GM21737 (cell line): Measurements from ENCODE around the gene CNNM2.
"Not testable (repeated sequence)": the region's sequence is repeated elsewhere in the genome, so short reads cannot be mapped to it uniquely, and the experiment has no call there.

Source experiments
- ATAC-seq: cut with Tn5 transposase; IDR thresholded peaks from one replicate; pipeline ENCODE4 v1.9.1; 2021; ENCODE audit warnings: mild to moderate bottlenecking, moderate library complexity; ENCODE audit not compliant: unreplicated experiment

Gene CNNM2

GRCh38 chr10:103021900-103022293 is 103.8 kb downstream of the CNNM2 start:
- no peak for ATAC-seq

- ATAC-seq, result no peak
Measured at GRCh38 chr10:103025696-103026095, 107.6 kb downstream of the CNNM2 start.

DNA sequence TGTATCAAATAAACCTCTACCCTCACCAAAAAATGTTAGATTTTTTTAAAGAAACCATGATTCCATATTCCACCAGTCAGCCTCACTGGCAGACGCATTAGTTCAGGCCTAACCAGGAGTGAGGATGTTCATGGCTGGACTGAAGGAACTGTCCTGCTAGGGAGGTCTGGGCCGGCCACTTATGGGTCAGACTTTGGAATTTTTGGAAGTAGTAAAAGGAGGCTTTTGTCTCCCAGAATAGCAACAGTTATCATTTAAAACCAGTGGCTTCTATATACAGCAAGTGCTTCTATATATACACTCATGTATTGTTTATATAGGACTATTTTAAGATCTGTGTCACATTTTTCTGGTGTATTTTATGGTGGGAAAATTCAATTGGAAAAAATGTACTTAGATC is 120.5 kb downstream of the CNNM2 start:
- ATAC-seq, result no peak

- ATAC-seq, result no peak
Measured at GRCh38 chr10:103040418-103040817, 122.3 kb downstream of the CNNM2 start.

DNA sequence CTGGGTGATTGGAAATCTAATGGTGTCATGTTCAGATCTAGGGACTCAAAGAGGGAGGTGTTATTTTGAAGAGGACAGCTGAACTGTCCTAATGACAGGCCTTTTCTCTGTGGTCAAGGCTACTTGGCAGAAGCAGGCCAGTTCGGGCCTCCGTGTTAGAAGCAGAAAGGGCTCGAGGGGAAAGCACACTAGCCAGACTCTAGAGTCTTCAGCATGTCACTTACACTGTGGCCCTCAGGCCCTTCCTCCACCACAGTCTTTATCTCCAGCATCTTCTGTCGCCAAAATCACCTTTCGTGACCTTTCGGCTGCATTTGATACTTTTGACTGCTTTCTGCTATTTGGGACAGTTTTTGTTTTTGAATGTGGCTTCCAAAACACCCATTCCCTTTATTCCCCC is 123.3 kb downstream of the CNNM2 start:
- ATAC-seq, result no peak

GRCh38 chr10:103042129-103042528 is 124.0 kb downstream of the CNNM2 start:
- ATAC-seq, result no peak

DNA sequence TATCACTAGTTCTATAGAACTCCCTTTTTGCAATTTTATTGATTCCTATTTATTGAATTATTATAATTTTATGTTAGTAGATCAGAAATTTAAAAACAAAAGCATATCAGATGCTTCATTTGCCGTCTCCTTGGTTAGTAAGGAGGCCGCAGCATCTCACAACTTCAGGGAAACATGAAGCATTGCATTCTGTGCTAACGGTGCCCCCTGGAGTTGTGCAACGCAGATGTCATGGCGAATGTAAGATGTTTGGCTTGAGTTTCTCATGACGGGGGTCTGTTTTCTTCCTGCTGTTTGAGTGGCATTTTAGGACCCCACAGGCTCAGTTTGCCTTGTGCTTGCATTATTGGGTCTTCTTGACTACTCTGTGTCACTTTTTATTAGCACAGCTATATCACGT is 124.8 kb downstream of the CNNM2 start:
- no peak for ATAC-seq

GRCh38 chr10:103044942-103045489 is 126.9 kb downstream of the CNNM2 start:
- ATAC-seq, result no peak

DNA sequence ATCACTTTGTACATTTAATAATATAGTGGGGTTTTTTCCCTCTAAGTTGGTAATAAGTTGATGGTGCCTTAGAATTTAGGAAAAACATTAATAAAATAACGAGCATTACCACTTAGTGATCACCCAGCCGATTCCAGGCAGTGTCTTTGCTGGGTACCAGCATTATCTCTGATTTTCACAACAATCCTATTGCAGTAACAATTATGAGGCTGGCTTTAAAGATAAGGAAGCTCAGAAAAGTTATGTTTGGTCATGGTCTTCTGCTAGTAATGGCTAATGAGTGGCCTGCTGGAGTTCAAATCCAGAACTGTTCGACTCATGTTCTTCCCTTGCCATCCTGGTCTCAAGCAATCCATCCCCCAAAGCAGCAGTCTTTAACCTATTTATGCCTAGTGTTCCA is 127.9 kb downstream of the CNNM2 start:
- no peak for ATAC-seq

DNA sequence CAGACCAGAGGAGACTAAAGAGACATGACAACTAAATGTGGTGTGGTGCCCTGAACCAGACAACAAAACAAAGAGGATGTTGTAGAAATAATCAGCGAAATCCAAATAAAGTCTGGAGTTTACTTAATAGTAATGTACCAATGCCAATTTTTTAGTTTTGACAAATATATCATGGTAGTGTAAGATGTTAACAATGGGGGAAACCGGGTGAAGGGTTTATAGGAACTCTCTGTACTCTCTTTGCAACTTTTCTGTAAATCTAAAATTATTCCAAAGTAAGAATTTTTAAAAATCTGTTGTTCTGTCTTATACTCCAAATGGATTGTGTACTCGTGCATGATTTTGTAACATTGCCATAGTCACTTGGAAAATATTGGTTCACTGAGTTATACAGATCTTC is 129.3 kb downstream of the CNNM2 start:
- no peak for ATAC-seq

DNA sequence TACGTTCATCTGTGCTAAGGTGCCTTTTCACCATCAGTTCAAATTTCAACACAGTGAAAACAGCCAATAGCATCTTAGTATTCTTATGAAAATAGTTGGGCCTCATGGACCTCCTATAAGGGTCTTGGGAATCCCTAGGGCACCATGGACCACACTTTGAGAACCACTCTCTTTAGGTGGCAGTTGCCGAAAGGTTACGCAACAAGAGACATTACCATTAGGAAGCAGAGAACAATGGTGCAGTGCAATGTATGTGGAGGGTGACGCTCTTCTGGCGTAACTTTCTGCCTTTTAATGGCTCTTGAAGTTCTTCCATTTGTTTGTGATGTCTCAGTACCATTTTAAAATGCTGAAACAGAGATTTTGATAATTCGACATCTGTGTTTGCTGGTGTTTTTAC is 131.1 kb downstream of the CNNM2 start:
- ATAC-seq, result no peak

DNA sequence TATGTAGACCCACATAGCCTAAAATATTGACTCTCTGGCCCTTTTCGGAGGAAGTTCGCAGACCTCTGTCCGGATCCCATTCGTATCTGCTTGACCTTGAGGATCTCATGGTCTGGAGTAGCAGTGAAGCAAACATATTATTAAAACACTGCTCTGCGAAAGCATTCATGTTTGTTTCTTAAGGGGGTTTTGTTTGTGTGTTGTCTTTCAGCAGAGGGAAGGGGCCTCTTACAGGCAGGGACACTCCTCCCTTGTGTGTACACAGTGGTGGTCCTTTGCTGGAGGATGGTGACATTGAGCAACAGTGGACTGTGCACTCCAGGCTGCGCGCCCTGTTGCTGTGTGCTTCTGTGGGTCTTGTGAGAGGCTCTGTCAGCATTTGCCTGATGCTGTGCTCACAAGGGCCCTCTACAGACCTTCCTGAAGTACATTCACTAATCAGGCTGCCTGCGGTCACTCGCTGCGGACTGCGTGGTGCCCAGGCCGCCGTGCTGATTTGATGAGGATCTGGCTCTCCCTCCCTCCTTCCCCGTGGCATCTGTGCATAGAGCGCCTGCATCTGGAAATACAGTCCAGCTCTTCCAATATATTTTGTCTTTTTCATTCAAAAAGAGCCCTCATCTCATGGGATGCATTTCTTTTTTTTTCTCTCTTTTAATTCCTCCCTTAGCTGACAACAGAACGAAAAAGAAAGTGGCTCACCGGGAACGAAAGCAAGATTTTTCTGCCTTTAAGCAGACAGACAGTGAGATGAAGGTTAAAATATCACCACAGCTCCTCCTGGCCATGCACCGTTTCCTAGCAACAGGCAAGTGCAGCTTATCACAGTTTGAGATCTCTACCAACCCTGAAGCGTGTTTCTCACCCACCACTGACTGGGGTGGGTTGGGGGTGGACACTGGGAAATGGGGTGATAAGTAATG is 135.8 kb downstream of the CNNM2 start:
- peak; percentile 84 for ATAC-seq

GRCh38 chr10:103054621-103055020 is 136.5 kb downstream of the CNNM2 start:
- no peak for ATAC-seq

GRCh38 chr10:103055105-103055504 is 137.0 kb downstream of the CNNM2 start:
- ATAC-seq, result no peak

DNA sequence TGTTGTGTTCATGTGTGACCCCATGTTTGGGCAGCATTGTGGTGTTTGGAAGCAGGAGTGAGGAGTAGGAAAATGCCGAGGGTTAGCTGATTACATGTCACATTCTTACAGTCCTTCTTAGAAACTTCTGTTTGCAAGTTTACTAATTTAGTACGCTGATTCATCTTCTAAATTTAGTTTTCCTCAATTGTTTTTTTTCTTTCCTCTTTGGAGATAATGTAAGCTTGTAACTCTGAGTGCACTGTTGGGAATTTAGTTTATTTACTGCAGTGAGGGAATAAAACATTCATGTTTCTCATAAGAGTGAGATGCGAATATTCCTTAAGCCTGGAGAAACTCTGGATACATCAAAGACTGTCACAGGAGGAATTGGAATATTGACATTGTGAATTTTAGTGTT is 139.9 kb downstream of the CNNM2 start:
- no peak for ATAC-seq

DNA sequence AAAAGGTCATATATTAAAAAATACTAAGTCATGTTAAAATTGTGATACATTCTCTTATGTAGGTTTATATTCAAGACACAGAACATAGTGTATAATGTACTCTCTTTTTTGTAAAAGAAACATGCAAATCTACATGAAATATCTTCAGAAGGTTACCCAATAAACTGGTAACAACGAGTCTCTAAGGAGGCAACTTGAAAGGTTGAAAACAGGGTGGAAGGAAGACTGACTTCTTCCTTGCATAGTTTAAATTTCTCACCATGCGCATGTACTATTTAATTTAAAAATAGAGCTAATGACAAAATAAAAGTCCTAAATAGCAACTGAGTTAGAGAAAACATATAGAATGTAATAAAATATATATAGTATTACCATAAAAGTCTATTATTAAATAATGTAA is 142.5 kb downstream of the CNNM2 start:
- ATAC-seq, result no peak

- no peak for ATAC-seq
Measured at GRCh38 chr10:103062854-103063590, 144.9 kb downstream of the CNNM2 start.

DNA sequence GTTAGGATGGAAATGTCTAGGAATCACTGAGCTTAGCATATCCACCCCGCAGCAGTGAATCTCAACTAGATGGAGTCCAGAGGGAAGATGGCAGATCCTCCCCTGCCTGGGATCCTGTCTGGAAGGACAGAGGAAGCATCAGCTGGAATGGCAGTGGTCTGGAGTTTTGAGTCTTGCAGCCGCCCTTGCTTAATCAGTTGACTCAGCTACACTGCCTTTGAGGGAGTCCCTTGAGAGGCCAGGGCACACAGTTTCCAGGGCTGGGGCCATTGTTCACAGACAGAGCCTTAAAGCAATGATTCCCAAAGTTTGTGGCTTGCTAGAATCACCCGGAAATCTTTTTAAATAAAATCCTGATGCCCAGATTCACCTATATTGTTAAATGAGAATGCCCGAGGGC is 146.9 kb downstream of the CNNM2 start:
- ATAC-seq, result no peak

DNA sequence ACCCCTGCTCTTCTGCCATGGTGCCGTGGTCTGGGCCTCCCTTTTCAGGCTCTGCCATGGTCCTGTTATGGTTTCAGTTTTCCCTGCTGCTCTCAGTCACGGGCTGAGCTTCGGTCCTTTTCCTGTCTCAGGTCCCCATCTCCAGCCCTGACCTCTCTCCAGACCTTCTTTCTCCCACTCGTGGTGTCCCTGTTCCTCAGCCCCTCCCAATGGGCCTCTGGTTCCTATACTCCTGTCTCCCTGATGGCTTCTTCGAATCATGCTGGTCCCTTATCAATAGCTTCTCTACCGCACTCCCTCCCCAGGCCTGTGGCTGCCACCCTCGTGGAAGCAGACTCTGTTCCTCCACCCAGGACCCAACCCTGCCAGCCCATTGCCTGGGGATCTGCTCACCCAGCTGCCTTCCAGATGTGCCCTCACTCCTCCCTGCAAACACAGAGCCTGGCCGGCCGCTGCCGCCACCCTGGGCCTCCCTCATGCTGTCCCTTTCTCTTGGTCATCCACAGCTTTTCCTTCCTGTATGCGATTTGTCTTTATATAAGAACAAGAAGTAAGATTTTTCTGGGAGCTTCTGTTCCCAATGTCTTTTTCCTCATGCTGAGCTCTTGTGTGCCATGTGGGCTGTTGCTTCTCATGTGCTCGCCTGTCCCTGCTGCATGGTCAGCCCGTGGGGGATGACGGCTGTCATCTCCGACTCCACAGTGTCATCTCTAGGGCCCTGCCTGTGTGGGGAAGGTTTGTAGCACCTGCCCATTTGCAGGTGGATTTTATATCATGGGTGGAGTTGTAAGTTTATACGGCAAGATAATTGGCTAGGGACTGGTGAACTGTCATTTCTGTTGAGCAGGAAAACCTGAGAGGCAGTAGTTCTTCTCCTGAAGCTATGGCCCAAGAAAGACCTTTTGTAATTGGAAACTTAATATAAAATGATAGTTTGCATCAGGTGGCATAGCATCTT is 148.3 kb downstream of the CNNM2 start:
- no peak for ATAC-seq

GRCh38 chr10:103067099-103067477 is 149.0 kb downstream of the CNNM2 start:
- not testable (repeated sequence) for ATAC-seq

DNA sequence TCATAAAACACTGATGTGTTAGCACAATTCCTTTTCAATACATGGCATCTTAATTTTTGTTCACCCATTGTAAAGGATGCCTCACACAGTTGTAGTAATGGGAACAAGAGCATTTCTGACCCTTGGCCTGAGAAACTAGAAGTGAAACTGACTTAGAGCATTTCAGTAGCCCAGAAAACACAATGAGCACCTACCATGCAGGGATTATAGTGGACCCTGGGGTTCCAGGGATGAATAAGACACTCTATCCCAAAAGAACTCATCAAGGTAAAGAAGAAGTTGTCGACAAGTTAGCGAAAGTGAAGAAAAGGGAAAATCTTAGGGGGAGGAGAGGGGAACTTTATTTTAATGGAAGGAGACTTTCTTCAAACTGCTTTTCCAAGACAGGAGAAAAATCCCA is 149.4 kb downstream of the CNNM2 start:
- no peak for ATAC-seq
